Choroid plexus epithelial cell (primary cell): ENCODE data around the gene FBXO45.
"Not testable (repeated sequence)": the region's sequence is repeated elsewhere in the genome, so short reads cannot be mapped to it uniquely, and the experiment has no call there.

ENCODE experiments used
- DNase-seq: peaks from one replicate; pipeline ENCODE4 v3.0.0-alpha.2; 2010; ENCODE audit warnings: low read depth
- H3K4me3 ChIP-seq: 2 replicates; pipeline ENCODE4 v1.5.1; 2011; ENCODE audit warnings: low read depth, mild to moderate bottlenecking, control low read depth, low read length, moderate library complexity
- TF ChIP-seq, protein P1 (sequence below): conservative IDR thresholded peaks from 2 replicates; pipeline ENCODE4 v1.5.1; 2011; ENCODE audit warnings: low read depth, mild to moderate bottlenecking, control low read depth, inconsistent platforms, low read length, moderate library complexity

FBXO45 gene

DNA sequence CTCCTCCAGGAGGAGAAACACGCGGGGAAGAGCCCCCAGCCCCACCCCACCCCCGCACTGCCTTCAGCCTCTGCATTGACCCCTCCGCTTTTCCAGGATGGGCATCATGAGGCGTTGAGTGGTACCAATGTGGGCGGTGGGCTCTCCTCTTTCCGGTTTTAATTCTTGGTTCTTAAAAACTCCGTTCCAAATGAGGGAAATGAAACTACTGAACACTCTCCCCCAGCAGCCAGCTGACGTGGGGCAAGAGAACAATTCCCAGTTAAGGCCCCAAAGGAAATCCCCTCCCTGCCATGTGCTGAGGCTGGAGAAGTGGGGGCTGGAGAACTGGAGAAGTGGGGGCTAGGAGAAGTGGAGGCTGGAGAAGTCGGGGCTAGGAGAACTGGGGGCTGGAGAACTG lies 65.8 kb downstream of the FBXO45 start:
- no peak for DNase-seq
- TF ChIP-seq, protein P1, sequence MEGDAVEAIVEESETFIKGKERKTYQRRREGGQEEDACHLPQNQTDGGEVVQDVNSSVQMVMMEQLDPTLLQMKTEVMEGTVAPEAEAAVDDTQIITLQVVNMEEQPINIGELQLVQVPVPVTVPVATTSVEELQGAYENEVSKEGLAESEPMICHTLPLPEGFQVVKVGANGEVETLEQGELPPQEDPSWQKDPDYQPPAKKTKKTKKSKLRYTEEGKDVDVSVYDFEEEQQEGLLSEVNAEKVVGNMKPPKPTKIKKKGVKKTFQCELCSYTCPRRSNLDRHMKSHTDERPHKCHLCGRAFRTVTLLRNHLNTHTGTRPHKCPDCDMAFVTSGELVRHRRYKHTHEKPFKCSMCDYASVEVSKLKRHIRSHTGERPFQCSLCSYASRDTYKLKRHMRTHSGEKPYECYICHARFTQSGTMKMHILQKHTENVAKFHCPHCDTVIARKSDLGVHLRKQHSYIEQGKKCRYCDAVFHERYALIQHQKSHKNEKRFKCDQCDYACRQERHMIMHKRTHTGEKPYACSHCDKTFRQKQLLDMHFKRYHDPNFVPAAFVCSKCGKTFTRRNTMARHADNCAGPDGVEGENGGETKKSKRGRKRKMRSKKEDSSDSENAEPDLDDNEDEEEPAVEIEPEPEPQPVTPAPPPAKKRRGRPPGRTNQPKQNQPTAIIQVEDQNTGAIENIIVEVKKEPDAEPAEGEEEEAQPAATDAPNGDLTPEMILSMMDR, result no peak
- H3K4me3 ChIP-seq, result no peak overlapping the region

DNA sequence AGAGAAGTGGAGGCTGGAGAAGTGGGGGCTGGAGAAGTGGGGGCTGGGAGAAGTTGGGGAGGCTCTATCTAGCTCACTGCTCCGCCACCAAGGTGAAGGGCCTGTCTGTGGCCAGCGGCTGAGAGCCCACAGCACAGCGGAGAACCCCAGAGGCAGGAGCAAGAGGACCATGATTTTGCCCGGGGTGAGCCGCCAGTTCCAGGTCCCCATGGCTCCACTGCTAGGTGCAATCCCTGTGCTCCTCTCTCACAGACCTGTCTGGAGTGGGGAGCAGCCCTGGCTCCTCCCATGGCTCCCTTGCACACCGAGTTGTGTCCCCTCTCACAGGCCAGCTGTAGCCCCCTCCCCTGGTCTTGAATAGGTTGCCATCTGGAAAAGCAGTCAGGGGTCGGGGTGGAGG lies 66.4 kb downstream of the FBXO45 start:
- TF ChIP-seq, protein P1, result no peak
- no peak for DNase-seq

DNA sequence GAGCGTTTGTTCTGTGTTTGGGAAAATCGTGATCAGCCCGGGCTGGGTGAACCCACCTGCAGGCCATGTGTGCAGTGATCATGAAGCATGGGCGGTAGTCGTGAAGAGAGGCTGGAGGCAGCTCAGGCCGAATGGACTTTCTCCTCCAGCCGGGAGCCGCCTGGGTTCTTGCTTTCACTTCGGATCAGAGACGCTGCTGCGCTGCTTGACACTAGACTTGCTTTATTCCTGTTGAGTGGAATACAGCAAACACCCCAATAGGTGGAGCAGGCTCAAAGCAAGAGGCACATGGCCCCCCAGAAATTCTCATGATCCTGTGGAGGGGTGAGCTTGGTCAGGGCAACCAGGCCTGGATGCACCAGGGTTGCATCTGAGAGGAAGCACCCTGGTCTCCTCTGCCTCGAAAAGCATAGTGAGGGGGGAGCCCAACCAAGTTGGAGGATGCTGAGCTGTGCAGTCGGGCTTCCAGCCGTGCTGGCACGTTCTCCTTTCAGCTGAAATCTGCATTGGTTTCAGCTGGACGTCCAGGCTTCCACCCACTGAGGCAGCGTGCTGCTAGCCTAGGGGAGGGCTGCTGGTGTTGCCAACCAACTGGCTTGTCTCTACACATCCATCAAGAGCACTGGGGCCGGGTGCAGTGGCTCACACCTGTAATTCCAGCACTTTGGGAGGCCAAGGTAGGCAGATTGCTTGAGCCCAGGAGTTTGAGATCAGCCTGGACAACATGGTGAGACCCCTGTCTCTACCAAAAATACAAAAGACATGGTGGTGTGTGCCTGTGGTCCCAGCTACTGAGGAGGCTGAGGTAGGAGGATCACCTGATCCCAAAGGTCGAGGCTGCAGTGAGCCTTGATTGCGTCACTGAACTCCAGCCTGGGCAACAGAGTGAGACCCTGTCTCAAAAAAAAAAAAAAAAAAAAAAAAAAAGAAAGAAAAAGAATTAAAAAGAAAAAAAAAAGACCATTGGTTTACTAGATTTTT lies 68.2 kb downstream of the FBXO45 start:
- H3K4me3 ChIP-seq, result no peak overlapping the region
- DNase-seq, result no peak
- TF ChIP-seq, protein P1, result peak; percentile 8

More for the DNA sequence above, 66.4 kb downstream of the FBXO45 start:
- H3K4me3 ChIP-seq, result no peak overlapping the region

DNA sequence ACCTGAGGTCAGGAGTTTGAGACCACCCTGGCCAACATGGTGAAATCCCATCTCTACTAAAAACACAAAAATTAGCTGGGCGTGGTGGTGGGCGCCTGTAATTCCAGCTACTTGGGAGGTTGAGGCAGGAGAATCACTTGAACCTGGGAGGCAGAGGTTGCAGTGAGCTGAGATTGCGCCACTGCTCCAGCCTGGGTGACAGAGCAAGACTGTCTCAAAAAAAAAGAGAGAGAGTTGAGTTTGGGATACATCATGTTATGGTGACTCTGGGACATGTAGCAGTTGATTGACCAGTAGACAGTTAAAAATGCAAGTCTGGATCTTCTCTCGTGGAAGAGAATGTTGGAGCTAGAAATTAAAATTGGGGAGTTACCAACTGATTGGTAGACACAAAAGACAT lies 69.5 kb downstream of the FBXO45 start:
- not testable (repeated sequence) for H3K4me3 ChIP-seq, DNase-seq
